Hematopoietic multipotent progenitor cell treated with erythropoietin and hydrocortisone succinate and interleukin-3 and kit ligand, for 15 days (in vitro differentiated cells): ENCODE data around the gene PARL.

Experiments used
- DNase-seq: peaks from one replicate; pipeline ENCODE4 v3.0.0-alpha.2; 2015; ENCODE audit warnings: low spot score

Gene PARL

DNA sequence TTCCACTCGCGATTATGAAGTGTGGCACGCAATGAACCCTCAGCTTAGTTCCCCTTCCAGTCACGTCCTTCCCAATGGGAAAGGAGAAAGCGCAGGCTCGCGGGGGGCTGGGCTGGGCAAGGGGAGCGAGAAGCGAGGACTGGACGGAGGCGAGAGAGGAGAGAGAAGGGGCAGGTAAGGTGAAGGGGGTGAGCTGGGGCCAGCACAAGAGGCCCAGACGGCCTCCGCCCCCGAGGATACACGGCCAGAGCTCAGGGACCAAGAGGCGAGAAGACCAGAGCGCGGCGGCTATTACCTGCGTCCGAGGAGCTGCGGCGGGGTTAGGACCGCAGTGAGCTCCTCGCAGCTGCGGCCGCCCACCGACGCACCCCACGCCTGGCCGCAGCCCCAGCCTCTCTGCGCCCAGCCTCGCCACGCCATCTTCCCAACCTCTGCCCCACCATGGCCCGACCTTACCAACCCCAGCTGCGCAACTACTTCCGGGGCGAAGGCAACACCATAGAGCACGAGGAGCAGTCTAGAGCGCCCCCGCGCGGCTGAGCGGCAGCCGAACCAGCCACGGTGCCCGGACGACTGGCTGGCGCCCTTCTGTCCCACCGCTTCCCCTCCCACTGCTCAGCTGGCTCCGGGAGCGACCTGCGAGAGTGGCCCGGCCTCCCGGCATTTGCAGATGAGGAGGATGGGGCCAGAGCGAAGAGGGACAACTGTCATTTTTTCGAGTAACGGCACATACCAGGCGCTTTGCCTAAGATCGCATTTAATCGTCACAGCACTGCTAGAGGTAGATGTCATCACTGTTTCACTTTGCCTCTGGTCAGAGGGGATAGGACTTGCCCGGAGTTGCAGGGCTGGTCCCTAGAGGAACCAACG is at the start of gene PARL:
Gene PARL (minus strand): TSS at position 454 of the 870 bp plus-strand sequence. CDS start 34 bp downstream, at position 420.
- peak; percentile 93 for DNase-seq

- DNase-seq: no peak
These were observed 48.5 kb upstream of the PARL start for GRCh38 chr3:183933160-183933559.

- no peak for DNase-seq
These were observed 47.2 kb upstream of the PARL start for GRCh38 chr3:183931881-183932280.

DNA sequence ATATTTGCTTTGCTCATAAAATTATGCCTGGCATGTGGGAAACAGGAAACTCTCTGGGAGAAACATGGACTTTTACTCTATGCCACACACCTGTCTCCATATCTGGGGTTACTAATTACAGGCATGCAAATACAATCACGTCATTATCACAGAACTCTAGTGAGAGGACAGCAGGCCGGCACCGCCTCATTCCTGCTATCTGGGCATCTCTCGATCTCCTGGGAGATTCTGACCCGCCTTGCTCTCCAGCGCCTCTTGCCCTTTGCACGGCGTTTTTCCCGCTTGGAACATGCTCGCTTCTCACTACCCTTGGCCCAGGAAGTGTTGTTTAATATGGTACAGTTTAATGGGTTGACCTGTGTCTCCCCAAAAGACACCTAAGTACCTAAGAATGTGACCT is 45.4 kb upstream of the PARL start:
- DNase-seq: no peak

DNA sequence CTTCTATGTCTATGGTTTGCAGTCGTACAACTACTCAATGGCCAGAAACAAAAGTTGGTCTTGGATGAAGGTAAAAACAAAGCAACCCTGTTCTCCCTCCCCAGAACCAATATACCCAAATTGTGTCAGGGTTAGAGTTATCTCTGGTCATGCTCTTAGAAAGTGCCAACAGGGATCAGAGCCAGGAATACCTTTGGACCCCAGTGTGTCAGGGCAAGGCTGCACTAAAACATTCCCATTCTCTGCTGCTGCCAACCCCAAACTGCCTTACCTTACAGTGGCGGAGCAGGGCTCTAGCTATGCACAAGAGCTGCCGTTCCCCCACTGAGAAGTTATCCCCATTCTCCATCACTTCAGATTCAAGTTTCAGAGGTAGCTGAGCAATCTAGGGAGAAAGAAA is 42.4 kb upstream of the PARL start:
- DNase-seq: no peak

GRCh38 chr3:183924956-183925355 is 40.3 kb upstream of the PARL start:
- DNase-seq: no peak

DNA sequence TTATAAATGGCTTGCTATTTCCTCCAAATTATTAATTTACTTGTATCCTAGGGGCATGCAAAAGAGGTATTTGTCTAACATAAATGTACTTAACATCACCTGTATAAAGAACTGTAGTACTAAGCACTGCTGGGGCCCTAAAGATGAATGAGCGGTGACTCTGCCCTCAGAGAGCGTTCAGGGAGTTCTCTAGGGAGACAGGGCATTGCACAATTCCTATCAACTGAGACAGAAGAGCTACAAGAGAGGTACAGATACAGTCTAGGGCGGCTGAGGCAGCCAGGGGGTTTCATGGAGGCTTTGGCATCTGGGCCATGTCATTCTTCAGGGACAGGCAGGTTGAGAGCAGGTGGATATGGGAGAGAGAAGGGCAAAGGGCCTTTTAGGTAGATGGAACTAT is 39.9 kb upstream of the PARL start:
- no peak for DNase-seq

- no peak for DNase-seq
These were observed 37.7 kb upstream of the PARL start for GRCh38 chr3:183922421-183922820.

DNA sequence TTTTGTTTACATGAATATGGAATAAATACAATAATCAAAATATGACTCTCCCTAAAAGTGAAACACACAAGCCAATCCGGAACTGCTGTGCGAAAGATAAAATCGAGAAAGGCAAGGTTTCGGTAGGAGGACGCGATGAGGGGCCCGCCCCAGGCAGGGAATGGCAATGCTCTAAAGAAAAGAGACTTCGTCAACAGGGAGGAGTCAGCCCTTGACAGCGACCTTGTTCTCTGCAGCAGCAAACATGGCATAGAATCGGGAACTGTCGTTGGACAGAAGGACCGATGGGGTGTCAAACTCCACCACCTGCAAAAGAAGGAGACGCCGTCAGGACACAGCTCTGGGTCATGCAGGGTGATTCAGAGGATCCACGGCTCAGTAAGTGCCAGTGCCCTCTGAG is 36.4 kb upstream of the PARL start:
- no peak for DNase-seq

DNA sequence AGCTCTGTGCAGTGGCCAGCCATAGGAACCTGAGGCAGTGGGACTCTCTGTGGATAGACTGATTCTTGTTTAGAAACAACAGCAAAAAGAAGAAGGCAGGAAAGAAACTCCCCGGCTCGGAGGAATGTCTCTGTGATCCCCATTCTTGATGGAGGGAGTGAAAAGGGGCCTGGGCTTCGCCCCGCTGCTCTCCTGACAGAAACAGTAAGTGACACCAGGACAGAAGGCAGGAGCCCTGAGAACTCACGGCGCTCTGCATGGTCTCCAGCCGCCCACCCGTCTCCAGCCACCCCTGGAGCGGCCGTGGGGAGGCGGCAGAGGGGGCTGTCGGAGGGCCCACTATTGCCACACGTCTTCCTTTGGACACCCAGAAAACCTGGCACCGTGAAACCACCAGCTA is 35.7 kb upstream of the PARL start:
- DNase-seq: no peak

GRCh38 chr3:183918178-183918577 is 33.5 kb upstream of the PARL start:
- no peak for DNase-seq

- no peak for DNase-seq
These were observed 33.1 kb upstream of the PARL start for GRCh38 chr3:183917776-183918175.

DNA sequence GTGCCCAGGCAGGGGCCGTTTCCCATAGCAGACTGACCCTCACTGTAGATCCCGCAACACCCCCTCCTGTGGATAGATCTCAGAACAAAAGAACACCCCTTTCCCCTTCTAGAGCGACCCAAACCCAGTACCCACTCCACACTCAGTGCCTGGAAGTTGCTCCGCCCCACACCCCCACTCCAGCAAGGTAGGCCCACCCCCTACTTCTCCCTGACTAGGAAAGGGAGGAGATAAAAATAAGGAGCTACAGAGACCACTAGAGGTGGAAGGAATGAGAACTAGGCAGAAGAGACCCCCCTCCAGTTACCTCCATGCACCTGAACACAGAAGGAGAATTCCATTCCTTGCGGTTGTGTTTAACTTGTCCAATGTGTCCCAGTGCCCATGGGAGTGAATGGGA is 30.2 kb upstream of the PARL start:
- DNase-seq: no peak

GRCh38 chr3:183913580-183913920 is 28.9 kb upstream of the PARL start:
- DNase-seq: no peak

DNA sequence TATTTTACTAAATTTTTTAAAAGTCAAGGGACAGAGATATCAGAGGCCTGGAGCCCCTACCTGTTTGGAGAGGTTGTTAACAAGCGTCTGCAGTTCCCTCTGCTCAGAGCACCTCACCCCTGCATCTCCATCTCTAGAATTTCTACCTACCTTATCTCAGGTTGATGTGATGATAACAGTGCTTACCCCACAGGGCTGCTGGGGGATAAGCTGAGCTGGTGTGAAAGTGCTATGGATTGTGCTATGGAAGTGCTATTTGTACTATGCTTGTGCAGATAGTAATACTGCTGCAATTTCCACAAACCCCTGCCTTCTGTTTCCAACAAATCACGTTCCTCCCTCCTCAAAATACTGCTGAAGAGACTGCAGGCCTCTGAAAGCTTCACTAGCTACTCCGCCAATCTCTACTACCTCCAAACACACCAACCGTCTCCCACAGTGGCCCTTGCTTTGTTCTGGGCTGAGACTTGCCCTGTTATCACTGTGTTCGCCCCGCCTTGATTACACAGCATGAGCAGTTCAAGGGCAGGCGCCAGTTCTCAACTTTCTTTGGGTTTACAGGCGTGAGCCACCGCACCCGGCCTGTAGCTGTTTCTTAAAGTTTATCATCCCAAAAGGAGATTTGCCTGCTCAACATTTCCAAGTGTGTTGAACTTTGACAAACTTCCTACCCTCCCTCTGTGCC is 28.4 kb upstream of the PARL start:
- no peak for DNase-seq

DNA sequence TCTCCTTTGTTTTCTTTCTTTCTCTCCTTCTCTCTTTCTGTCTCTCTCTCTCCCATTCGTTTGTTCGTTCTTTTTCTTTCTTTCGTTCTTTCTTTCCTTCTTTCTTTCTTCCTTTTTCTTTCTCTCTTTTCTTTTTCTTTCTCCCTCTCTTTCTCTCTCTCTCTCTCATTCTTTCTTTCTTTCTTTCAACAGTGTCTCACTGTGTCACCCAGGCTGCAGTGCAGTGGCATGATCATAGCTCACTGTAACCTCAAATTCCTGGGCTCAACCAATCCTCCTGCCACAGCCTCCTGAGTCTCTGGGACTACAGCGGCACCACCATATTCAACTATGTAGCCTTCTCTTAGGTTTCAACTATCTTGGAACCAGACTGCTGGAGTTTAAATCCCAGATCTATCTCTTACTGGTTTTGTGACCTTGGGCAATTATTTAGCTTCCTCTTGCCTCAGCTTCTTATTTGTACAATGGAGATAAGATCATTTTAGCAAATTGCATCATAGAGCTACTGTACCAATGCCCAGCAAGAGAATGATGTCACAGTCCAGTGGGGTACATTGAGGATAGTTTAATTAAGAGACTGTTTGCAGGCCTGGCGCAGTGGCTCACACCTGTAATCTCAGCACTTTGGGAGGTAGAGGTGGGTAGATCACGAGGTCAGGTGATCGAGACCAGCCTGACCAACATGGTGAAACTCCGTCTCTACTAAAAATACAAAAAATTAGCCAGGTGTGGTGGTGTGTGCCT is 27.3 kb upstream of the PARL start:
- DNase-seq: no peak

DNA sequence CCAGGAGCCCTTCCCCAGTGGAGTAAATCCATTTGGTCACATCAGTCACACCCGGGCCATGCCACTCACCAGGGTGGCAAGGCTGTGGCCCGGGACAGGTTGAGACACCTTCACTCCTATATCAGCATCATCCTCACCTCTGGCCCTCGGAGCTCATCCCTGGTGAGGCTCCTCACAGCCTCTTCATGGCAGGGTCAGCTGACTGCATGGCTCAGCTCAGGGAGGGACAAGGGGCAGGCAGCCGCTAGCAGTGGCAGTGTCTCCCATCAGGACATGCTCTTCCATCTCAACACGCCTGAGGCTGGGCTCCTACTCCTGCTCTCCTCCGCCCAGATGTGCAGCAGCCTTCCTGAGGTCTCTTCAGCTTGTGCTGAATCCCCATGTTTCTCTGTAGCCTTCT is 26.4 kb upstream of the PARL start:
- no peak for DNase-seq

DNA sequence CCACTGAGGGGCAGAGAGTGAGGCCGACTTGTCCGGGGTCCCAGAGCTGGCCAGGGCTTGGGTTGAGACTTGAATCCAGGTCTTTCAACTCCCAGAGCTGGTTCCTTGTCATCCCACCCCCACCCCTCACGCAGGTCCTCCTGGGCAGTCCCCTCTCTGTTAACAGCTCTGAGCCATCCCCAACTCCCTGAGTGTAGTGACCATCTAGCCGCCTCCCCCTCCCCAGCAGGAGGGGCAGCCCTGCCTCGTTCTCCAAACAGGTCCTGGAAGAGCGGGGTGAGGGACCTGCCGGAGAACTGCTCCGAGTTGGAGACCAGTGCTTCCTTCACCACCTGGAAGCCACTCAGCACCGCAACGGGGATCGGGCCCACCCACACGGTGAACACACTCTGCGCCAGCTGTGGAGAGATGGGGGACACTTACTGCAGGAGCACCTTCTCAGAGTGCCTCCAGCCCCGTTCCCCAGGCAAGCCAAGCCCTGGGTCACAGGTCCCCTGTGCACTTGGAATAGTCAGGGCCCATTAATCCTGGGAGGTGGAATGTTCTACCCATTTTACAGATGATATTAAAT is 24.4 kb upstream of the PARL start:
- DNase-seq: no peak

GRCh38 chr3:183907911-183908331 is 23.2 kb upstream of the PARL start:
- DNase-seq: no peak

DNA sequence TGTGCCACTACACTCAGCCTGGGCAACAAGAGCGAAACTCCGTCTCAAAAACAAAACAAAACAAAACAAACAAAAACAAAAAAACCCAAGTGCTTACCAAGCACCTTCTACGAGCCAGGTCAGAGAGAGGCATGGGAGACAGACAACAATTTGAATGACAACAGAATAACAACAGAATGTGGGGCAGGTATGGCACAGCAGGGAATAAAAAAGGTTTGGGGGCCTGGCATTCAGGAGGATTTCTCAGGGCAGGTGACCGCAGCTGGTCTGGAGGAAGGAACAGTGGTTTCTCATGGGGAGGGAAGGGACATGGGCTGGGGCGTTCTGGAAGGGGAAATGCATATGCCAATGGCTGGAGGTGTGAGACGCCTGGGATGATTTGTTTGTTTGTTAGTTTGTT is 22.5 kb upstream of the PARL start:
- DNase-seq: no peak

DNA sequence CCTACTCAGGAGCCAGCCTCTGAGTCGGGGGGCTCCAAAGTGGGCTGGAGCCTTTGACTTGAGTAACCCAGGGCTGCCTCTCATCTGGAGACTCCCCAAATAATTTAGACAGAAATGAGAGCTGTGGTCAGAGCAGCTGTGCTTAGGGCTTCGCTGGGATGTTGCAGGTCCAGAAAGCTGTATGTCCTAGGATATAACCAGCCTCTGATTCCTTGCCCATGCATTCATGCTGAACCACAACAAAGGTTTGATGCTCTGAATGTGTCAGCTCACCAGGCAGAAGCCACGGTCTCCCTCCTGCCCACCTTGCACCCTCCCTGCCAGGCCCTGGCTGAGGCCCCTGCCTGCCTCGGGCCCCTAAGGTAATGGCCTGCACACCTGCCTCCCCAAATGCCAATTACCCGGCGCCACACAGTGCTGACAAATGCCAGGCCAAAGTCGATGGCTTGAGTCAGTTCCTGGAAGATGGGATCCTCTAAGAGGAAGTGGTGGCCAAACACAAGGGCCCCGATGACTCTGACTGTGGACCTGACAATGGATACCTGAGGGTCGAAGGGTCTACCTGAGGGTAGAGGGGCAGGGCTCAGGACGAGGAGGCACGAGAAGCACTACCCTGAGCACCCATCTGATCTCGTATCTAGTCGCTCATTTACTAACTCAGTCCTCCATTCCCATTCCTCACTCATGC is 21.7 kb upstream of the PARL start:
- no peak for DNase-seq
